NCI-H1436 (cell line): ENCODE measurements around the gene ALDOC.
A peak's percentile ranks its signal among the peaks of the same experiment; 100 is the strongest.

Experiments
- DNase-seq: peaks from one replicate; lab custom pipeline; 2025; lab: John Stamatoyannopoulos, UW

Gene ALDOC

GRCh38 chr17:28552176-28552999, 24.3 kb downstream of the ALDOC start, which contains the start of gene UNC119:
TSS of gene UNC119 (minus strand) at chr17:28552624. CDS start at chr17:28552557, 67 bp downstream.
- DNase-seq: peak; percentile 80

- no peak for DNase-seq
Observed at GRCh38 chr17:28551421-28552175, 25.1 kb downstream of the ALDOC start.

- DNase-seq: no peak
Observed at GRCh38 chr17:28550858-28551257, 25.8 kb downstream of the ALDOC start.

GRCh38 chr17:28549236-28550132, 27.2 kb downstream of the ALDOC start:
- DNase-seq: no peak

GRCh38 chr17:28548417-28549130, 28.1 kb downstream of the ALDOC start:
- no peak for DNase-seq

- peak; percentile 56 for DNase-seq
Observed at GRCh38 chr17:28547623-28548416, 28.9 kb downstream of the ALDOC start.

GRCh38 chr17:28547096-28547622, 29.5 kb downstream of the ALDOC start:
- no peak for DNase-seq

- no peak for DNase-seq
Observed at GRCh38 chr17:28545787-28546415, 30.8 kb downstream of the ALDOC start.

- DNase-seq: no peak
Observed at GRCh38 chr17:28545141-28545503, 31.6 kb downstream of the ALDOC start.

- DNase-seq: no peak
Observed at GRCh38 chr17:28544402-28545140, 32.1 kb downstream of the ALDOC start.

GRCh38 chr17:28541439-28541838, 35.3 kb downstream of the ALDOC start:
- DNase-seq: no peak

GRCh38 chr17:28540231-28540630, 36.5 kb downstream of the ALDOC start:
- no peak for DNase-seq

- no peak for DNase-seq
Observed at GRCh38 chr17:28538296-28538895, 38.3 kb downstream of the ALDOC start.

GRCh38 chr17:28537219-28537610, 39.5 kb downstream of the ALDOC start:
- DNase-seq: no peak

- DNase-seq: no peak
Observed at GRCh38 chr17:28536532-28537218, 40.0 kb downstream of the ALDOC start.

- no peak for DNase-seq
Observed at GRCh38 chr17:28534740-28535375, 41.8 kb downstream of the ALDOC start.

- DNase-seq: no peak
Observed at GRCh38 chr17:28533091-28533807, 43.4 kb downstream of the ALDOC start.
